ENCODE measurements around the gene CD55. TPM values are rescaled to one million over a fixed set of nuclear protein-coding genes. Genes with fewer than 3 reads are reported as not detected.

CD55 gene
- total and polyA plus RNA-seq, 5 donors from 2014 or later = 45.4 to 120 (median 55.5) TPM

DNA sequence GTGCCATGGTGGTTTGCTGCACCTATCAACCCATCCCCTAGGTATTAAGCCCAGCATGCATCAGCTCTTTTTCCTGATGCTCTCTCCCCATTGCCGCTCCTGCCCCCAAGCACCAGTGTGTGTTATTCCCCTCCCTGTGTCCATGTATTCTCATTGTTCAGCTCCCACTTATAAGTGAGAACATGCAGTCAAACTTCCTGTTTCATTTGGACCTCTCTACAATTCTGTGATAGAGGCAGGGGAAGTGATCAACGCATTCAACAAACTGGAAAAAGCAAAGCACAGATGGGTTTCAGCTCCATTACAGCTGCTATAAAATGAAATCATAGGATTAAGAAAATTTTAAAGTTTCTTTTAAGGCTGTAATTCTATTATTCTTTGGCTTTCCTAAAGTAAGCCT, 23.3 kb upstream of the CD55 start:
- Histone ChIP-seq H3K27ac (ENCODE audit: insufficient read depth, low read length, poor library complexity, severe bottlenecking) (no peak overlapping the region), H3K4me3 (ENCODE audit: low read depth, low read length) (no peak overlapping the region), H3K36me3 (ENCODE audit: control insufficient read depth, insufficient read depth, low read length) (no peaks in the 10 kb centered on the region), H3K4me1 (ENCODE audit: control insufficient read depth, insufficient read depth, low read length, poor library complexity, severe bottlenecking) (no peaks in the 10 kb centered on the region), H3K9me3 (ENCODE audit: control insufficient read depth in 2 of 2, low read length in 2 of 2) (no peaks in the 10 kb centered on the region), H3K27me3 (ENCODE audit: control insufficient read depth, insufficient read depth, low read length) (peaks cover 4% of the 10 kb centered on the region)
- peaks cover 0 to 7% (median 3%) of the 10 kb centered on the region in 7 donors for H3K9me3 Mint-ChIP-seq
- H3K27ac Mint-ChIP-seq = no peak overlapping the region
- ATAC-seq (ENCODE audit: low read depth in 2 of 2) (no peak), DNase-seq (no peak)
- peaks cover 0 to 11% (median 5%) of the 10 kb centered on the region in 4 donors for H3K4me1 Mint-ChIP-seq
- no peak overlapping the region for H3K4me3 Mint-ChIP-seq
- H3K27me3 Mint-ChIP-seq = peaks cover 31% of the 10 kb centered on the region
- H3K36me3 Mint-ChIP-seq = peaks cover 7% of the 10 kb centered on the region

DNA sequence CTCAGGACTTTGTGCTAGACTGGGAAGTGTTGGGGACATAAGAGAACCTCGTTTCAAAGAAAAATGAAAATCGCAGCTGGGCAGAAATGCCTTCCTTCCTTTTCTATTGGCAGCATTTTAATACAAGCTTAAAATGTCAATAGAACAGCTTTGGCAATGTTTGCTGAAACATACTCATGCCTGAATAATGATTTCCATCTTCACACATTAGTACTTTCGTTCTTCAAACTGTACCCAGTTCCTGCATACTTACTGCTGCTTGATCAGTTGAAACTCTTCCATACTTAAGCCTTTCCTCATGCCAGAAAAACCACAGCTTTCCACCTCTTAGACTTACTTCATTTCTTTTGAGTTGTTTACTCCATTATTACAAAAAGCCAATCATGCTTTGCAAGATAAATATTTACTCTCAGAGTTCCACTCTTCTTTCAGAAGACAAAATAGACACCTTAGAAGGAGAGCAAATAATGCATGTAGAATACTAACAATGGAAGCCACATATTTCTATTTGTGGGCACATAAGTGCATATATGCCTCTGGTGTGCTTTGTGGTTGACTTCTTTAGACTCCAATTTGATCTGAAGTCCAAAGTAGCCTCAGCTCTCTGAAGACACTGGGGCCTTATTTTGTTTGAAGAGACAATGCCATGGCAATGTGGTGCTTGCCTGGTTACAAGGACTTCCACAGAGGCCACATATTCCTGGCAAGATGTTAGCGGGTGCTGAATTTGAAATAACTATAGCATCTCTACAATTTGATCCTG, 22.7 kb upstream of the CD55 start:
- Mint-ChIP-seq H3K9me3 (peaks cover 0 to 7% (median 3%) of the 10 kb centered on the region in 7 donors), H3K36me3 (peaks cover 7% of the 10 kb centered on the region), H3K27ac (no peak overlapping the region), H3K27me3 (peaks cover 29% of the 10 kb centered on the region), H3K4me3 (no peak overlapping the region), H3K4me1 (peaks cover 0 to 11% (median 5%) of the 10 kb centered on the region in 4 donors)
- no peaks in the 10 kb centered on the region for H3K36me3 ChIP-seq (ENCODE audit: control insufficient read depth, insufficient read depth, low read length)
- DNase-seq (no peak), ATAC-seq (ENCODE audit: low read depth in 2 of 2) (no peak)
- H3K4me1 ChIP-seq (ENCODE audit: control insufficient read depth, insufficient read depth, low read length, poor library complexity, severe bottlenecking) = no peaks in the 10 kb centered on the region
- no peak overlapping the region for H3K4me3 ChIP-seq (ENCODE audit: low read depth, low read length)
- H3K9me3 ChIP-seq (ENCODE audit: control insufficient read depth in 2 of 2, low read length in 2 of 2) = no peaks in the 10 kb centered on the region
- no peak overlapping the region for H3K27ac ChIP-seq (ENCODE audit: insufficient read depth, low read length, poor library complexity, severe bottlenecking)
- H3K27me3 ChIP-seq (ENCODE audit: control insufficient read depth, insufficient read depth, low read length) = peaks cover 4% of the 10 kb centered on the region

DNA sequence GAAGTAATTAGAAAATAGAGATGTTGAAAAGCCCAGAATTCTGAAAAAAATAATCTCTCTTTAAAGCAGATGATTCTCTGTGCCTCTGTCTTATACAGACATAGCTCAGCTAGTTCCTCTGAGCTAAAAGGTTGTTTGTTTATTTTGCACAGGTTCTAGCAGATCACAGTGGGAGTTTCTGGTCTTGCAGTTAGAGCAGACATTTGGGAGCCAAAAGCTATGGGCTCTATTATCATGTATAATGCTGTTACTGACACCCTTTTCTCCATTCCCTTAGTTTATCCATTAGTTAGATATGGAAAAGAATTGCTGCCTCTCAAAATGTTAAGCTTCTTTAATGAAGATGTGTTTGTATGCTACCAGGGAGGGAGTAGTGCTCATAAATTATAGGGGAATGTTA, 20.5 kb upstream of the CD55 start:
- no peak overlapping the region for H3K4me3 ChIP-seq (ENCODE audit: low read depth, low read length)
- H3K36me3 ChIP-seq (ENCODE audit: control insufficient read depth, insufficient read depth, low read length) = no peaks in the 10 kb centered on the region
- DNase-seq (no peak), ATAC-seq (ENCODE audit: low read depth in 2 of 2) (no peak)
- Mint-ChIP-seq H3K27ac (no peak overlapping the region), H3K9me3 (peaks cover 0 to 7% (median 1%) of the 10 kb centered on the region in 7 donors), H3K4me3 (no peak overlapping the region), H3K4me1 (peaks cover 0 to 11% (median 5%) of the 10 kb centered on the region in 4 donors), H3K27me3 (peaks cover 29% of the 10 kb centered on the region), H3K36me3 (peaks cover 7% of the 10 kb centered on the region)
- peaks cover 4% of the 10 kb centered on the region for H3K27me3 ChIP-seq (ENCODE audit: control insufficient read depth, insufficient read depth, low read length)
- no peaks in the 10 kb centered on the region for H3K4me1 ChIP-seq (ENCODE audit: control insufficient read depth, insufficient read depth, low read length, poor library complexity, severe bottlenecking)
- no peaks in the 10 kb centered on the region for H3K9me3 ChIP-seq (ENCODE audit: control insufficient read depth in 2 of 2, low read length in 2 of 2)
- H3K27ac ChIP-seq (ENCODE audit: insufficient read depth, low read length, poor library complexity, severe bottlenecking) = no peak overlapping the region

DNA sequence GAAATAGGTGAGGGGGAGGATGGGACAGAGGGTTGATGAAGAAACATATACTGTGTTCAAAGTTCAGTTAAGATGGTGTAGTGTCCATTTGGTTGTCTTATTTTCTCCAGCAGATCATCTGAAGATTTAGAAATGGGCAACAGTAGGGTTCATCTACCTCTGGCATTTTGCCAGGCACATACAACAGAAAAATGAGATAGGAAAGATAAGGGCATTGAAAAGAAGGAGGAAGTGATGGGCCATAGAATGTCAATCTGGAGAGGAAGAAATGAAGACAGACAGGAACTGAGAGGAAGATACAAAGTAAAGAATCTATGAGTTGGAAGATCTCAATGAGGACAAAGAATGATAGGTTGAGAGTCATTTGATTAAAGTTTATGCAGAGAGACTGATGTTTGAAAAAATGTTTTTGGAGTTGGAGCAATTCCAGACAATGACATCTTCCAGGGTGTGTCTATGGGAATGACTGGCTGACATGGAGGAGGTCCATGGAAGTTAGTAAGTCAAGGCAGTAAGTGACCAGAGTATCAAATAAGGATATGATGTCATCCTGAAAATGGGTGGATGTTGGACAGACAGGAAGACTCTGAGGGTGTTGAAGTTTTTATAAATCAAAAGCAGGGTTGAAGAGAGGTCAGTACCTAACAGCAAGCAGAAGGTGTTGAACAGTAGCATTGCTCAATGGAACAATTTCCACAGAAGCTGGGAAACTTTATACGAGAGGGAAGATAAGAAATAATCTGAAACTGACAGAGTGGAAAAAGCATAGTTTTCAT, 18.7 kb upstream of the CD55 start:
- H3K36me3 ChIP-seq (ENCODE audit: control insufficient read depth, insufficient read depth, low read length) = no peaks in the 10 kb centered on the region
- H3K27me3 ChIP-seq (ENCODE audit: control insufficient read depth, insufficient read depth, low read length) = peaks cover 4% of the 10 kb centered on the region
- no peak overlapping the region for H3K27ac Mint-ChIP-seq
- DNase-seq (no peak), ATAC-seq (ENCODE audit: low read depth in 2 of 2) (no peak)
- peaks cover 7% of the 10 kb centered on the region for H3K36me3 Mint-ChIP-seq
- peaks cover 16% of the 10 kb centered on the region for H3K27me3 Mint-ChIP-seq
- no peaks in the 10 kb centered on the region for H3K4me1 ChIP-seq (ENCODE audit: control insufficient read depth, insufficient read depth, low read length, poor library complexity, severe bottlenecking)
- no peaks in the 10 kb centered on the region for H3K9me3 ChIP-seq (ENCODE audit: control insufficient read depth in 2 of 2, low read length in 2 of 2)
- no peak overlapping the region for H3K27ac ChIP-seq (ENCODE audit: insufficient read depth, low read length, poor library complexity, severe bottlenecking)
- H3K4me1 Mint-ChIP-seq = peaks cover 0 to 6% (median 5%) of the 10 kb centered on the region in 4 donors
- H3K9me3 Mint-ChIP-seq = peaks cover 0 to 7% (median 0%) of the 10 kb centered on the region in 7 donors
- H3K4me3 ChIP-seq (ENCODE audit: low read depth, low read length) = no peak overlapping the region
- no peak overlapping the region for H3K4me3 Mint-ChIP-seq

- H3K36me3 Mint-ChIP-seq = peaks cover 7% of the 10 kb centered on the region
- no peak for ATAC-seq (ENCODE audit: low read depth in 2 of 2)
- H3K4me3 Mint-ChIP-seq = no peak overlapping the region
- peaks cover 10 to 23% (median 18%) of the 10 kb centered on the region in 4 donors for H3K4me1 Mint-ChIP-seq
- DNase-seq = no peak
- no peaks in the 10 kb centered on the region for H3K36me3 ChIP-seq (ENCODE audit: control insufficient read depth, insufficient read depth, low read length)
- H3K9me3 ChIP-seq (ENCODE audit: control insufficient read depth in 2 of 2, low read length in 2 of 2) = no peaks in the 10 kb centered on the region
- H3K4me3 ChIP-seq (ENCODE audit: low read depth, low read length) = no peak overlapping the region
- H3K27ac ChIP-seq (ENCODE audit: insufficient read depth, low read length, poor library complexity, severe bottlenecking) = no peak overlapping the region
- peaks cover 13% of the 10 kb centered on the region for H3K4me1 ChIP-seq (ENCODE audit: control insufficient read depth, insufficient read depth, low read length, poor library complexity, severe bottlenecking)
- peaks cover 4% of the 10 kb centered on the region for H3K27me3 Mint-ChIP-seq
- peaks cover 4% of the 10 kb centered on the region for H3K27me3 ChIP-seq (ENCODE audit: control insufficient read depth, insufficient read depth, low read length)
- H3K9me3 Mint-ChIP-seq = peaks cover 0 to 7% (median 0%) of the 10 kb centered on the region in 7 donors
- no peak overlapping the region for H3K27ac Mint-ChIP-seq
Measured at GRCh38 chr1:207304710-207305488, 16.6 kb upstream of the CD55 start.

DNA sequence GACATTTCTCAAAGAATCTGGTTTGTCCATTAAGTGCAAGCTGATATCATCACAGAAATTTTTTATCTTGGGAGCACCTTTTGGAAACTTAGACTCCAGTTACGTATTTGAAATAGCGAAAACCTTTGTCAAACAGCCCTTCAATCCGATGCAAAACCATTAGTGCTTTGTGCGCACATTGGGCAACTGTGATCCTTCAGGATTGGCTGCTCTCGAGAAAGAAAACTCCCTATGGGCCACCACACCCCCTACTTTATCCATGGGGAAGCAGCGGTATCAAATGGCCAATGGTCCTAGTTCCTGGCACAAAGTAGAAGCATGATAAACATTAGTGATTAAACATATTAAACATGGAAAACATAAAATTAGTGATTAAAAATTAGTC, 16.0 kb upstream of the CD55 start:
- Mint-ChIP-seq H3K36me3 (peaks cover 7% of the 10 kb centered on the region), H3K4me1 (peaks cover 14 to 27% (median 22%) of the 10 kb centered on the region in 4 donors), H3K4me3 (no peak overlapping the region), H3K27ac (no peak overlapping the region), H3K27me3 (peaks cover 6% of the 10 kb centered on the region), H3K9me3 (peaks cover 0 to 7% (median 0%) of the 10 kb centered on the region in 7 donors)
- Histone ChIP-seq H3K4me3 (ENCODE audit: low read depth, low read length) (no peak overlapping the region), H3K27me3 (ENCODE audit: control insufficient read depth, insufficient read depth, low read length) (peaks cover 4% of the 10 kb centered on the region), H3K36me3 (ENCODE audit: control insufficient read depth, insufficient read depth, low read length) (no peaks in the 10 kb centered on the region), H3K9me3 (ENCODE audit: control insufficient read depth in 2 of 2, low read length in 2 of 2) (no peaks in the 10 kb centered on the region), H3K27ac (ENCODE audit: insufficient read depth, low read length, poor library complexity, severe bottlenecking) (no peak overlapping the region), H3K4me1 (ENCODE audit: control insufficient read depth, insufficient read depth, low read length, poor library complexity, severe bottlenecking) (peaks cover 13% of the 10 kb centered on the region)
- ATAC-seq (ENCODE audit: low read depth in 2 of 2) = no peak
- DNase-seq = no peak

GRCh38 chr1:207306023-207306422, 15.5 kb upstream of the CD55 start:
- no peak overlapping the region for H3K27ac Mint-ChIP-seq
- H3K4me3 ChIP-seq (ENCODE audit: low read depth, low read length) = no peak overlapping the region
- H3K36me3 Mint-ChIP-seq = peaks cover 7% of the 10 kb centered on the region
- H3K36me3 ChIP-seq (ENCODE audit: control insufficient read depth, insufficient read depth, low read length) = no peaks in the 10 kb centered on the region
- H3K4me1 ChIP-seq (ENCODE audit: control insufficient read depth, insufficient read depth, low read length, poor library complexity, severe bottlenecking) = peaks cover 13% of the 10 kb centered on the region
- H3K9me3 ChIP-seq (ENCODE audit: control insufficient read depth in 2 of 2, low read length in 2 of 2) = no peaks in the 10 kb centered on the region
- peaks cover 0 to 7% (median 0%) of the 10 kb centered on the region in 7 donors for H3K9me3 Mint-ChIP-seq
- peaks cover 6% of the 10 kb centered on the region for H3K27me3 Mint-ChIP-seq
- DNase-seq = no peak
- no peak overlapping the region for H3K27ac ChIP-seq (ENCODE audit: insufficient read depth, low read length, poor library complexity, severe bottlenecking)
- H3K27me3 ChIP-seq (ENCODE audit: control insufficient read depth, insufficient read depth, low read length) = peaks cover 4% of the 10 kb centered on the region
- peaks cover 14 to 27% (median 22%) of the 10 kb centered on the region in 4 donors for H3K4me1 Mint-ChIP-seq
- H3K4me3 Mint-ChIP-seq = no peak overlapping the region
- ATAC-seq (ENCODE audit: low read depth in 2 of 2) = no peak
